HUDEP-2 (cell line): ENCODE data around the gene MTA1.

Source experiments
- DNase-seq, 76 experiments: peaks; one replicate each; lab custom pipeline; 2025; ENCODE audit not compliant: unreplicated experiment in 76 of 76; lab: John Stamatoyannopoulos, UW

Gene MTA1

DNA sequence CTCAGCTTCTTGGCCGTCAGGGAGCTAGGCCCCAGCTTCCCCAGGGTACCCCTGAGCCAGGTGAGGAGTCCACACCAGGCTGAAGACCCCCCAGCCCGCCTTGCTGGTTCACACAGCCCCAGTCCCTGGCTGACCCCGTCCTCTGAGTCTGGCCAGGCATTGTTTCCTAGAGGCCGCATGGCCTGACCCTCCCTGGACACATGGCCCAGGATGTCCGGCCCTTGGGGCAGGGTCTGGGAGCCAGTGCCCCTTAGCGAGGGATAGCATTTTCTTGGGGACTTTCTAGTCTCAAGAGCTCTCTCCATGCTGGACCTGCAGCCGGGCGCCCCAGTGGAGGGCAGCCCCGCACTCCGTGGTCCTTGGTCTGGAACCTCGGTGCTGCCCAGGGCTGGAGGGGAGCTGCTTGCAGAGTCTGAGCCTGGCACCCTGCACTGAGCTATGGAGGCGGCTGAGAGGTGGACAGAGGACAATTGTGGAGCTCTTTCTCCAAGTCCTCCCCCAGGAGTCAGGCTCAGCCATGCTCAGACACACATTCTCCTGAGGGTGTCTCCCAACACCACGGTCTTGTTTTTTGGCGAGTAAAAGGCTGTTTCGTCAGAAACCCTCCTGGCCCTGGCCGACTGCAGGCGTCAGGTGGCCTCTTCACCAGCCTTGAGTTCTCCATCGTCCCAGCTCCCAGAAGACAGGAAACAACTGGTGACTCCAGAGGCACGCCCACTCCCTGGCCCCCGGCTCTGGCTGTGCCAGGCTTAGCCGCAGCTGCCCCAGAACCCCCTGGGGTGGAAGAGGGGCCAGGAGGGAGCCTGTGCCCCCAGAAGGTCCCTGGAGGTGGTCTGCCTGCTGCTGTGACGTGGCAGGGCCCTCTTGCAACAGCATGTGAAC lies 37.4 kb downstream of the MTA1 start:
- no peak for DNase-seq

DNA sequence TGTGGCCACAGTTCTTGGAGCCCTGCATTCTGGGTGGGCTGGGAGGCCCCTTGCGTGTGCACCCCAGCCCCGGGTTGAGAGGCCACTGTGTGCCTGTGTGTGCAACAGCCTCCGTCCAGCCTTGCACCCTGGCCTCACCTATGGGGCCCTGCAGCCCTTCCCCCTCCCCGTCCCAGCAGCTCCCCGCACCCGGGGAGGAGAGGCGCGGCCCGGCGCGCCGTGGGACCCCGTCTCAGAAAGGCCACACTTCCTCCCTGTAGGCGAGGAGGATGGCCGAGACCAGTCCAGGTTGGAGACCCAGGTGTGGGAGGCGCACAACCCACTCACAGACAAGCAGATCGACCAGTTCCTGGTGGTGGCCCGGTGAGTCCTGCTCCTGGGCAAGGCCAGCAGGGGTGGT lies 38.4 kb downstream of the MTA1 start:
- no peak for DNase-seq

DNA sequence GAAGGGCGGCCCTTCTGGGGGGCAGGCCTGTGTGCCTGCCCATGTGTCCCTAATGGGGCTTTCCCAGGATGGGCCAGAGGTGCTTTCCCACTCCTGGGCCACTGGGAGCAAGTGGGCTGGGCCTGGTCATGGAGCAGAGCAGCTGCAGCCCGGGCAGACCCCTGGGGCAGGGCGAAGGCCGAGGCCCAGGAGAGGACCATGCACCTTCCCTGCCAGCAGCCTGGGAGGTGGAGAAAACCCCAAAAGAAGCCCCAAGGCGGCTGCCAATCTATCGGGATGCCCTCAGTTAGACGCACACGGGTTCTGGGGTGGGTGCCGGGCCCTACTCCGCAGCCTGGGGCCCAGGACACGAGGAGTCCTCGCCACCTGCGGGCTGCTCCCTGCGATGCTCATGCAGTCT lies 38.9 kb downstream of the MTA1 start:
- no peak for DNase-seq

DNA sequence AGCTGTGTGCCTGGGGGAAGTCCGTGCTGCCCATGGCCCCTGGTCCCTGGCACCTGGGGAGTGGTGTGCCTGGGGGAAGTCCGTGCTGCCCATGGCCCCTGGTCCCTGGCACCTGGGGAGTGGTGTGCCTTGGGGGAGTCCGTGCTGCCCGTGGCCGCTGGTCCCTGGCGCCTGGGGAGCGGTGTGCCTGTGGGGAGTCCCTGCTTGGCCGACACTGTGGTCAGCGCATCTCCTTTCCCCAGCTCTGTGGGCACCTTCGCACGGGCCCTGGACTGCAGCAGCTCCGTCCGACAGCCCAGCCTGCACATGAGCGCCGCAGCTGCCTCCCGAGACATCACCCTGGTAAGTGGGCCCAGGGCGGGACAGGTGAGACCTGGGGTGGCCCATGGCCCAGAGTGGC lies 40.5 kb downstream of the MTA1 start:
- DNase-seq = no peak

DNA sequence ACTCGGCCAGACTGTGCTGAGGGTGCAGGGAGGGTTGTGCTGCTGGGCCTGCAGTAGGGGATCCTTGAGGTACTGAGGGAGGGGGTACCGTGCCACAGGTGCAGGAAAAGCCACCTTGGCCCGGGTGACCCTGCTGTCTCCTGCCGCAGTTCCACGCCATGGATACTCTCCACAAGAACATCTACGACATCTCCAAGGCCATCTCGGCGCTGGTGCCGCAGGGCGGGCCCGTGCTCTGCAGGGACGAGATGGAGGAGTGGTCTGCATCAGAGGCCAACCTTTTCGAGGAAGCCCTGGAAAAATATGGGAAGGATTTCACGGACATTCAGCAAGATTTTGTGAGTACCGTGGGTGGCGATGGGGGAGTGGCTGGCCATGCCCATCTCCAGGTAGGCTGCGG lies 41.0 kb downstream of the MTA1 start:
- no peak for DNase-seq

DNA sequence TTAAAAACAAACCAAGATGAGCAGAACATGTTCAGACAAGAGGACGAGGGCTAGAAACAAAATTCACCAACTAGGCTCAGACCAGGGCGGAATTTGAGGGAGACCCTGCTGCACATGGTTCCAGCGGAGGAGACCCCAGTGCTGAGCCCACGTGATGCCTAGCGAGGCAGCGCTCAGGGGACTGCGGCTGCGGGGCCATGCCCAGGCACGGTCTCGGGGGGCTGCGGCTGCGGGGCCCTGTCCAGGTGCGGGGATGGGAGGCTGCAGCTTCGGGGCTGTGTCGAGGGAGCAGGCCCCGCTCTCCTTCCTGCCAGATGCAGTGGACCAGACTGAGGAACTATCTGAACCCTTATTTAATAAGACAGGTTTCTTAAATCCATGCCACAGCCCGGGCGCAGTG lies 42.3 kb downstream of the MTA1 start:
- DNase-seq = no peak

DNA sequence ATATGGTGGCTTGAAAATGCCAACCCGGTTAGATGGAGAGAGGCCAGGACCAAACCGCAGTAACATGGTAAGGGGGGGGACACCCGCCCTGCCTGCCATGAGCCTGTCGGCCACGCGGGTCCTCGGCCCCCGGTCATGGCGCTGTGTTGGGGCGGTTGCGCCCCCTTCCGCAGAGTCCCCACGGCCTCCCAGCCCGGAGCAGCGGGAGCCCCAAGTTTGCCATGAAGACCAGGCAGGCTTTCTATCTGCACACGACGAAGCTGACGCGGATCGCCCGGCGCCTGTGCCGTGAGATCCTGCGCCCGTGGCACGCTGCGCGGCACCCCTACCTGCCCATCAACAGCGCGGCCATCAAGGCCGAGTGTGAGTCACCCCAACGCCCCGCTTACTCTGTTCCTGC lies 44.9 kb downstream of the MTA1 start:
- DNase-seq = no peak

DNA sequence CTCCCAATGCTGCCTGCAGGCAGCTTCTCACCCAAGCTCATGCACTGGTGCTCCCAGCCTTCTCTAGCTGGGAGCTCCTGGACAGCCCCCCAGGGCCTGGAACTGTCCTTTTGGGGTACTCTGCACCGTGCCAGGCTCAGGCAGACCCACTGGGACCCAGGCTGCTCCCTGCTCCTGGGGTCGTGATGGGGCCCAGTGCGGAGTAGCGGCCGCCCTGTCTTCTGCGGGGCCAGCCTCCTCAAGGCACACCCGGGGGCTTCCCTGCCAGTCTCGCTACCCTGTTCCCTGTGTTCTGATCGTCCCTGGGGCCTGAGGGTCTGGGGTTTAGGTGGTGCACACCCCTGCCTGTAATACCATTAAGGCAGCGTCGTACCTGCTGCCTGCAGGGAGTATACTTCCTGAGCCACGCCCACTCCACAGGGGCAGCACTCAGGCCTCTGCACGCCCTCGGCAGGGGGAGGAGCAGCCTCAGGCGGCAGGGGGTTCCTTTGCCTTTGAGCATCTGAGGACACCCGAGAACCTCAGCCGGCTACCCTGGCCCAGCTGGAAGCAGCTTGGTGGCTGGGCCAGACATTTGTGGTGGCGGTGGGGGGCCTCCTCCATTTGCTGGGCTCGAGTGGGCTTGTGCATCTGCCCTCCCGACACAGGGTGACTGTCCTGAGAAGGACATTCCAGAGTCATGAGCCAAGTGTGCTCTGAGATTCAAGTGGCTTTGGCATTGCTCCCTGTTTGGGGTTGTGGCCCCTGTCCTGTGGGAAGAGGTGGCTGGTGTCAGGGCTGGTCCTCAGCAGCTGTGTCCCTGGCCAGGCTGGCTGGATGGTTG lies 45.8 kb downstream of the MTA1 start:
- DNase-seq = no peak

DNA sequence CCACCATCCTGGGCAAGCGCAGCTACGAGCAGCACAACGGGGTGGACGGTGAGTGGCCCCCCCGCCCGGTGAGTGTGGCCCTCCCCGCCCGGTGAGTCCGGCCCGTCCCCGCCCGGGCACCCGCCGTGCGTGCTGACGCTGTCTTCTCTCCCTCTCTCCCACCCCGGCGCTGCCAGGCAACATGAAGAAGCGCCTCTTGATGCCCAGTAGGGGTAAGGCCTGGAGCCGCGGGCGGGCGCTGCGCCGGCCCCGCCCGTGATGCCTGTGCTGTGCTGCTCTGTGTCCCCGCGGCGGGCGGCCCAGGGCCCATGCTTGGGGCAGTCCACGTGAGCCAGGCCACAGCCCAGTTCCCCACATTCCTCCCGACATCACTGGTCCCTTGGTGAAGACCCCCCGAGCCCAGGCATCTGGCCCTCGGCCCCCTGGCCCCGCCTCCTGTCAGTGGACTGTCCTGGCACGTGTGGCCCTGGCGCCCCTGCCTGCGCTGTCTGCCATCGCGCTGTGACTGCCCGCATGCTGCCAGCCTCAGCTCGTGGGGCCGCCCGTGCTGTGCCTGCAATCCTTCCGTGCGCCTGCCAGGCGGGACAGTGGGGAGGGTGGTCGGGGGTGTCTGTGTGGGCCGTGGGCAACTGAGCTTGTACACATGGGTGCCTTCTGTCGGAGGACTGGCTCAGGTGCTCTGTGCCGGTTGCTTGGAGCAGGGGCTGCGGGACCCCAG lies 47.1 kb downstream of the MTA1 start:
- DNase-seq = no peak

DNA sequence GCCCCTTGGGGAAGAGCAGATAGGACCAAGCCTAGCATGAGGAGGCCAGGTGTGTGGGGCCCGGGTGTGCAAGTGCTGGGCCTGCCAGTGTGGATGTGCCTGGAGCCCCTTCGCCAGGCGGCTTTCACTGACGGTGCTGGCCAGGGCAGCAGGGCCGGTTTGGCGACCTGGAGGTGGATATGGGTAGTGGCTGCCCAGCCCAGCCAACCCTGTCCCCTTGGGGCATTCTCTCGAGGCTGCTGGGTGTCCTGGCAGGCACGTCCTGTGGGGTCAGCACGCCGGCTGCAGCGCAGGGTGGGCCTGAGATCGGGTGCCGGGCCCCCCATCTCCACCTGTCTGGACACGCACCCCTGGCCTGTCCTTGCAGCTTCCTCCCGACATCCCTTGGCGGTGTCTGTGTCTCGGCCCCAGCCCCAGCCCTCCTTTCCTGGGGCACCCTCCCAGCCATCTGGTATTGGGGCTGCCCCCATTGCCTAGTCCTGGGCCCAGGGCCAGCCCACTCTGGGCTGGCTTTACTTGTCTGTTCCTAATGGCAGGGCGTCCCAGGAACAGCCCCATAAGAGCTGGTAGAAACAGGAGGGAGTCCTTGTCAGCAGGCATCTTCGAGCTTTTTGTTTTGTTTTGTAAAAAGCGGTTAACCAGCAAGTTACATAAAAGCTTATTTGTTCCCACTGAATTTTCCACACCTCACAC lies 47.8 kb downstream of the MTA1 start:
- no peak for DNase-seq

DNA sequence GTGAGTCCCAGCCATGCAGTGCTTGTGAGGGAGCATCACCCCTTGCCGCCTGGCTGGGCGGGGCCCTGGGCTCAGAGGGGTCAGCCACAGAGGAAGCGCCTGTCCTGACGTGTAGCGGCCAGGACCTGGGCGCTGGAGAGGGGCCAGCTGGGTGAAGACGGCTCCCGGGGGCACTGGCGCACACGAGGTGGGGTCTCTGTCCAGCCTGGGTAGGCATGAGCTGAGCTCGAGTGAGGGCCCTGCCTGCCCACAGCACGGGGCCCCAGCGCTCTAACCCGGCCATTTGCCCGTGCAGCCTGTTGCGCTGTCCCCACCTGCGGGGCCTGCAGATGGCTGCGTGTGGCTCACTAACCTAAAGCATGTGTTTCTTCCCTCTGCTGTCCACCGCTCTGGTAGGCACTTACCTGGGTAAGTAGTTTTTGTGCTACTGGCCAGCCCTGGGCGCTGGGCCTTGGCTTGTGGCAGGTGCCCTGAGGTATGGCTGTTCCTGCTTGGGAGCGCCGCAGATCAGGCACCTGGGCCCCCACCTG lies 48.4 kb downstream of the MTA1 start:
- no peak for DNase-seq

DNA sequence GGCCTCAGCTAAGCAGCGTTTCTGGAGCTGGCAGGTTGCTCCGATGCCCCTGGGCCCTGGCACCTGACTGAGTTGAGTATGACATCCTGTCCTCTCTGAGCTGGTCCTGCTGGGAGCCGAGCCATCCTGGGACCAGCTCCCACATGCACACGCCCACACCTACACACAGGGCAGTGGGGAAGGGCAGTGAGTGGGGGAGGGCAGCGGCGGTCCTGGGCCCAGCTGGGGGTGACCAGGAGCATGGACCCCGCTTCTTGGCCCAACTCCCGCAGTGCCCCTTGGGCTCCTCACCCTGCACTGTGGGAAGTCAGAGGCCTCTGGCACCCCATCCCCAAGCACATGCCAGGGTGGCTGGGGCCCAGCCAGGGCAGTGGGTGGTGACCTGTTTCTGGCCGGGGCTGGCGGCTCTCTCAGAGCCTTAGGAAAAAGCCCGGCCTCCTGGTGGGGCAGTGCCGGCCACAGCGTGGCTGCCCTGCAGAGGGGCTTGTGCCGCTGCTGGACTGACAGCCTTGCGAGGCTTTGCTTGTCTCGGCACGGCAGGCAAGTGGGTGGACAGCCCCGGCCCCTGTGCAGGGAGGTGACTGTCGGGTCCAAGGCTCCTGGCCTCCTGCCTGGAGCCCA lies 49.1 kb downstream of the MTA1 start:
- DNase-seq = no peak

DNA sequence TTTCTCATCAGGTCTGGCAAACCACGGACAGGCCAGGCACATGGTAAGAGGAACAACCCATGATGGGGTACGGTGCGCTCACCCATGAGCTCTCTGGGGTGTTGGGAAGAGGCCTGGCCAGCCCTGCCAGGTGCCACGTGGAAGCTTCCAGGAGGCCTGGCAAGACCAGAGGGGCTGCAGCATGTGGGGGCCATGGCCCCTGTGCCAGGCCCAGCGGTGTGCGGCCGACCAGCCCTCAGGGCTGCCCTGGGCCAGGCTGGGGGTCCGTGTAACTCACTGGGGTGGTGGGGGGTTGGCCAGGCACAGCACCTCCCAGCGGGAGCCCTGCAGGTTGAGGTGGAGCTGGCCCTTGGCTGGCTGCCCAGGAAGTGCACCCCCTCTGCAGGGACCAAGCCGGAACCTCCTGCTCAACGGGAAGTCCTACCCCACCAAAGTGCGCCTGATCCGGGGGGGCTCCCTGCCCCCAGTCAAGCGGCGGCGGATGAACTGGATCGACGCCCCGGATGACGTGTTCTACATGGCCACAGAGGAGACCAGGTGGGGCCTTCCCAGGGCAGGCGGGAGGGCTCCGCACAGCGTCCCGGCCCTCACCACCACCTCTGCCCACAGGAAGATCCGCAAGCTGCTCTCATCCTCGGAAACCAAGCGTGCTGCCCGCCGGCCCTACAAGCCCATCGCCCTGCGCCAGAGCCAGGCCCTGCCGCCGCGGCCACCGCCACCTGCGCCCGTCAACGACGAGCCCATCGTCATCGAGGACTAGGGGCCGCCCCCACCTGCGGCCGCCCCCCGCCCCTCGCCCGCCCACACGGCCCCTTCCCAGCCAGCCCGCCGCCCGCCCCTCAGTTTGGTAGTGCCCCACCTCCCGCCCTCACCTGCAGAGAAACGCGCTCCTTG lies 50.1 kb downstream of the MTA1 start:
- DNase-seq = no peak

DNA sequence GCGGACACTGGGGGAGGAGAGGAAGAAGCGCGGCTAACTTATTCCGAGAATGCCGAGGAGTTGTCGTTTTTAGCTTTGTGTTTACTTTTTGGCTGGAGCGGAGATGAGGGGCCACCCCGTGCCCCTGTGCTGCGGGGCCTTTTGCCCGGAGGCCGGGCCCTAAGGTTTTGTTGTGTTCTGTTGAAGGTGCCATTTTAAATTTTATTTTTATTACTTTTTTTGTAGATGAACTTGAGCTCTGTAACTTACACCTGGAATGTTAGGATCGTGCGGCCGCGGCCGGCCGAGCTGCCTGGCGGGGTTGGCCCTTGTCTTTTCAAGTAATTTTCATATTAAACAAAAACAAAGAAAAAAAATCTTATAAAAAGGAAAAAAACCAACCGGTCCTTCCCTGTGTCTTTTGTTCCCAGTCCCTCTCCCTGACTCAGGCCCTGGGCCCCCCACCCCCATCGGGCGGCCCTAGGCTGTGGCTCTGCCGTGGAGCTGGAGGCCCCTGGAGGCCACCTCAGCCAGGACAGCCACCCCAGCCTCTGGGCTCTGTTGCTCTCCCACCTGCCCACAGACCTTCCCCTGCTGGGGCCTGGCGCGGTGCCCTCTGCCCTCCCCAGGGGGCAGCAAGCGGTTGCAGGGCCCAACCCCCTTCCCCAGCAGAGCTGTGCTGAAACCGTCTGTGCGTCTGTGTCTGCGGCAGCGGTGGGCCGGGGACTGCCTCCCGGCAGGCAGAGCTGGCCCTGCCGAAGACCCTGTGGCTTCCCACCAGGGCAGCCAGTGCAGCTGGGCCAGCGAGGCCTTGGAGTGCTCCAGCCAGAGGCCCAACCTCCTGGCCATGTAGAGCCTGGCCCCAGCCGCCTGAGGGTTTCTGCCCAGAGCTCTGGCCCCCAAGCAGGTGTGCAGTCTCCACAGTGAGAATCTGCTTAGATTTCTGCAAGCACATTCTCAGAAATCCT lies 51.0 kb downstream of the MTA1 start:
- DNase-seq = no peak

DNA sequence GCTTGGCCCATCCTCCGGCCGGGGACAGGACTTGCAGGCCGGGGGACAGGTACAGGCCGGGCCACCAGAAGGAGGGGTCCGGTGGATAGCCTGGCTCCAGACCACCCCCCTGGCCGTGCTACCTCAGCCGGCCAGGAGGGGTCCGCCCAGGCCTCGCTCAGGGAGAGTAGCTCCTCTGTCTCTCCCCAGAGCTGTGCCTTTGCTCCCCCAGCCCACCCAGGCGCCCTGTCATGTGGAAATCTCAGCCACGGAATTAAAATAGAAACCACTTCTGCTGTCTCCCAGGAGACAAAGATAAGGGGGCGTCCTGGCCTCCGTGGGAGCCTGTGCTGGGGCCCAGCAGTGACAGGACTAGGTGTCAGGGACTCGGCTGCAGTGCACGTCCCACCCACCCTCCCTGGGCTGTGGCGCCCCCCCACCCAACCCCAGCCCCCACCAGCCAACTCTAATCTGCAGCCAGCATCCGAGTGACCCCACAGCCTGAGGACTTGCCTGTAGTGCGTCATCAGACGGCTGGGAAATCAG lies 51.7 kb downstream of the MTA1 start:
- DNase-seq = no peak

DNA sequence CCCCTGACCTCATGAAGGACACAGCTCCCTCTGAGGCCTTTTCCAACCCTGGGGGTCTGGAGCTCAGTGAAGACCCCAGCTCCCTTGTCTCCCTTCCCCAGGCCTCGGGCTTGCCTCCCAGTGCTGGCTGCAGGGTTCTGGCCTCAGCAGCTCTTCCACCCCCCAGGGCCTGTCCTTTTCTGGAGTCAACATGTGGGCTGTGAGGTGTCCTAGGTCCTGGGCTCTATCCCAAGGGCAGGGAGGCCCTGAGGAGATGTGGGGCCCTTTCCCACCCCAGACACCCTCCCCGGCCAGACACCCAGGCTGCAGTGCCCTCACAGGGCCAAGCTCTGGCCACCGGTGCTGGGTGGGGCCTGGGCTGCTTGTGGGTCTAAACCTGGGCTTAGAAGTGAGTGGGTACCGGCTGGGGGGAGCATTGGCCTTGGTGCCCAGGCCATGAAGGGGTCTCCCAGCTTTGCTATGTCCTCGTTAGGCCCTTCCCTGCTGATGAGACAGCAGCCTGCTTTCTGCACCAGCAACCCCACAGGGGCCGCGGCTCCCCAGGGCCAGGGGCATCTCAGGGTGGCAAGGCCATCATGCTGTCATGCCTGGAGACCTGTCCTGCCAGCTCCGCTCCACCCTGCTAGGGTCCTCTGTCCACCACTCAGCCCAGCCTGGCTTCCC lies 52.3 kb downstream of the MTA1 start:
- peak in 1 of 76 experiments; percentile 6 for DNase-seq

DNA sequence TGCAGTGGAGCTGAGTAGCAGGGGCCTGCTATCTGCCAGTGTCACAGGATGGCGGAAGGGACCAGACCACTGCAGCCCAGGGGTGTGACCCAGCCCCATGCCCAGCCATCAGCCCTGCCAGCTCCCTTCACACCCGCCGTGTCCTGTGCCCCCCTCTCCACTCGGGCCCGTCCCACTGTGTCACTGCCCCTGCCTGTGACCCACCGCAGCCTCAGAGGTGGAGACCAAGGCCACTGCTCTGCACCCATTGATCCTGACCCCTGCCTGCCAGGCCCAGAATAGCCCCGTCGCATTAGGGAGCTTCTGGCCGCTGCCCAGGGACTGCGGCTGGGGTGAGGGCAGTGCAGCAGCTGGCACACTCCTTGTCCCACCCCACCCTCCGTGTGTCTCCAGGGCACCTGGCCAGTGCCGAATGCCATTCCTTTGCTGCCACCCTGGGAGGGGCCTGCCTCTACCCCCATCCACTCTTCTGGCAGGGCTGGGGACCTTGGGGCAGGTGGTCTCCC lies 52.9 kb downstream of the MTA1 start:
- DNase-seq = no peak
